AG04450 (cell line): ENCODE measurements around the gene SYF2. TPM values are rescaled to one million over a fixed set of nuclear protein-coding genes. Genes with fewer than 3 reads are reported as not detected.

Experiments
- CTCF ChIA-PET: fragments of 300-600, 350-600 bp; formaldehyde crosslinking; extraction: SDS; loops from one replicate; lab custom pipeline; 2022; ENCODE audit warnings: antibody characterized with exemption, inconsistent platforms; lab: Charles Lee
- POLR2A ChIA-PET: fragments of 350-600 bp; formaldehyde crosslinking; extraction: SDS; loops from one replicate; lab custom pipeline; 2021; ENCODE audit warnings: antibody characterized with exemption, inconsistent platforms; lab: Yijun Ruan, JAX
- DNase-seq: peaks from one replicate; pipeline ENCODE4 v3.0.0-alpha.2; 2011; ENCODE audit warnings: low read depth, low spot score
- H3K27ac ChIP-seq: one replicate; pipeline ENCODE4 v1.5.1; 2012; ENCODE audit warnings: low read depth, low read length, control low read depth
- H3K27me3 ChIP-seq: one replicate; pipeline ENCODE4 v1.6.0; 2012; ENCODE audit warnings: low read length; ENCODE audit not compliant: control insufficient read depth, insufficient read depth
- H3K4me3 ChIP-seq: 2 replicates; pipeline ENCODE4 v1.5.1; 2011; ENCODE audit warnings: mild to moderate bottlenecking, low read depth, low read length, control low read depth
- H3K9me3 ChIP-seq: 2 replicates; pipeline ENCODE4 v1.5.1; 2012; ENCODE audit warnings: low read length; ENCODE audit not compliant: control insufficient read depth, insufficient read depth
- CTCF ChIP-seq: IDR thresholded peaks from 2 replicates; pipeline ENCODE4 v1.5.1; 2011; ENCODE audit warnings: low read depth, low read length, control low read depth, inconsistent platforms
- polyA plus RNA-seq: library from polyadenylated mRNA; depleted of rRNA; stranded (reverse); fragments of >200 nt; gene quantifications from 2 replicates; pipeline ENCODE4 v1.2.3, GENCODE V29; 2011

The SYF2 gene
- polyA plus RNA-seq, 1 experiment, result 48.3 TPM

- Histone ChIP-seq H3K27me3 (peaks cover 34% of the 10 kb centered on the region), H3K4me3 (no peak overlapping the region), H3K27ac (no peak overlapping the region), H3K9me3 (no peaks in the 10 kb centered on the region; the same call in 1 of the 2 replicates)
- POLR2A ChIA-PET, result no interaction called here
- DNase-seq, result no peak
- CTCF ChIA-PET, result interaction anchor here (0.6 to 3.3 kb wide), 37 partner anchors 9 to 382 kb away, joined by 3 to 25 read pairs (median 4); no protein-coding TSS in a partner anchor
- peak; percentile 78 for TF ChIP-seq CTCF
Measured at GRCh38 chr1:25204797-25205480, 27.4 kb downstream of the SYF2 start.

- peaks cover 55% of the 10 kb centered on the region for H3K27me3 ChIP-seq
- H3K27ac ChIP-seq, result no peak overlapping the region
- no peak for TF ChIP-seq CTCF
- H3K9me3 ChIP-seq, result no peaks in the 10 kb centered on the region; the same call in 1 of the 2 replicates
- H3K4me3 ChIP-seq, result no peak overlapping the region
- no peak for DNase-seq
- CTCF ChIA-PET, result no interaction called here
- POLR2A ChIA-PET, result no interaction called here
Measured at GRCh38 chr1:25201006-25201405, 31.3 kb downstream of the SYF2 start.

GRCh38 chr1:25199819-25200620 is 32.3 kb downstream of the SYF2 start:
- no peak for TF ChIP-seq CTCF
- CTCF ChIA-PET, result no interaction called here
- POLR2A ChIA-PET, result no interaction called here
- DNase-seq, result no peak
- H3K9me3 ChIP-seq, result no peaks in the 10 kb centered on the region; the same call in 1 of the 2 replicates
- H3K27me3 ChIP-seq, result peaks cover 53% of the 10 kb centered on the region
- H3K27ac ChIP-seq, result no peak overlapping the region
- no peak overlapping the region for H3K4me3 ChIP-seq

- CTCF ChIA-PET, result no interaction called here
- POLR2A ChIA-PET, result no interaction called here
- TF ChIP-seq CTCF, result no peak
- Histone ChIP-seq H3K27me3 (peaks cover 60% of the 10 kb centered on the region), H3K4me3 (no peak overlapping the region), H3K27ac (no peak overlapping the region), H3K9me3 (no peaks in the 10 kb centered on the region; the same call in 1 of the 2 replicates)
- DNase-seq, result no peak
Measured at GRCh38 chr1:25198663-25199252, 33.5 kb downstream of the SYF2 start.
